ENCODE results near the gene LRRC17. TPM values are rescaled to one million over a fixed set of nuclear protein-coding genes. Genes with fewer than 3 reads are reported as not detected.

Gene LRRC17
- total and polyA plus RNA-seq, 11 donors, result 0.72 to 10.8 (median 2.8) TPM

- DNase-seq, result no peak
- TF ChIP-seq POLR2A (IDR thresholded peaks at IDR 0.05), result no peak
- TF ChIP-seq CTCF (IDR thresholded peaks at IDR 0.05), result no peak
- H3K4me3 ChIP-seq, result no peak overlapping the region
- no peaks in the 10 kb centered on the region for H3K27me3 ChIP-seq
- H3K9me3 ChIP-seq, result no peaks in the 10 kb centered on the region
- intact Hi-C loops (cut with DNase I), result no loop called here
- no peak for ATAC-seq
- 83 to 97% (median 85%) methylated on average over 5 of the region's 5 CpGs for WGBS, 4 donors
- H3K36me3 ChIP-seq, result no peaks in the 10 kb centered on the region
- peaks cover 0 to 3% (median 0%) of the 10 kb centered on the region in 12 donors for H3K4me1 ChIP-seq
- no peak overlapping the region for H3K27ac ChIP-seq
Measured at GRCh38 chr7:102869195-102869594, 43.6 kb upstream of the LRRC17 start.

- no peaks in the 10 kb centered on the region for H3K27me3 ChIP-seq
- TF ChIP-seq POLR2A (IDR thresholded peaks at IDR 0.05) (no peak), CTCF (IDR thresholded peaks at IDR 0.05) (no peak)
- peak overlapping the region in 1 of 12 donors; percentile 38 for H3K27ac ChIP-seq
- H3K4me1 ChIP-seq, result peaks cover 0 to 3% (median 0%) of the 10 kb centered on the region in 12 donors
- no peaks in the 10 kb centered on the region for H3K9me3 ChIP-seq
- DNase-seq (no peak), ATAC-seq (no peak)
- intact Hi-C loops (cut with DNase I), result no loop called here
- H3K4me3 ChIP-seq, result no peak overlapping the region
- 94 to 100% (median 99%) methylated on average over 2 of the region's 2 CpGs for WGBS, 4 donors
- H3K36me3 ChIP-seq, result no peaks in the 10 kb centered on the region
Measured at GRCh38 chr7:102872460-102872859, 40.3 kb upstream of the LRRC17 start.

- intact Hi-C loops (cut with DNase I), result no loop called here
- no peak overlapping the region for H3K27ac ChIP-seq
- WGBS, 4 donors, result 91 to 94% (median 92%) methylated on average over 4 of the region's 4 CpGs
Measured at GRCh38 chr7:102873470-102874165, 39.2 kb upstream of the LRRC17 start.

More at GRCh38 chr7:102873470-102874165, 39.2 kb upstream of the LRRC17 start:
- Histone ChIP-seq H3K27me3 (no peaks in the 10 kb centered on the region), H3K4me3 (no peak overlapping the region), H3K4me1 (peaks cover 0 to 3% (median 0%) of the 10 kb centered on the region in 12 donors), H3K36me3 (no peaks in the 10 kb centered on the region), H3K9me3 (no peaks in the 10 kb centered on the region)
- DNase-seq, result no peak
- no peak for ATAC-seq
- TF ChIP-seq CTCF (IDR thresholded peaks at IDR 0.05) (no peak), POLR2A (IDR thresholded peaks at IDR 0.05) (no peak)

Measured in heart left ventricle (tissue), 16 donors.